ENCODE results near the gene CAPN14. TPM values are rescaled to one million over a fixed set of nuclear protein-coding genes. Genes with fewer than 3 reads are reported as not detected.

The CAPN14 gene
- total RNA-seq, 1 donor from 2014 or later = 0.14 TPM

- H3K4me1 Mint-ChIP-seq (ENCODE audit: low read depth, unreplicated experiment) = no peaks in the 10 kb centered on the region
- H3K4me3 Mint-ChIP-seq (ENCODE audit: unreplicated experiment) = no peak overlapping the region
- Histone ChIP-seq H3K4me3 (ENCODE audit: insufficient read depth, low read depth, low read length) (no peak overlapping the region), H4K20me1 (ENCODE audit: insufficient read depth, low read length) (no peaks in the 10 kb centered on the region), H3K79me2 (ENCODE audit: insufficient read depth, low read length) (no peaks in the 10 kb centered on the region), H3K9me3 (ENCODE audit: insufficient read depth, low read depth, low read length) (peaks cover 3% of the 10 kb centered on the region), H3K27me3 (ENCODE audit: insufficient read depth, low read length) (no peaks in the 10 kb centered on the region), H3K4me2 (ENCODE audit: low read length) (no peak overlapping the region), H3K4me1 (ENCODE audit: insufficient read depth, low read length) (no peaks in the 10 kb centered on the region), H3K27ac (ENCODE audit: low read depth, low read length) (no peak overlapping the region), H3K36me3 (ENCODE audit: insufficient read depth, low read length) (no peaks in the 10 kb centered on the region), H2AFZ (ENCODE audit: low read depth, low read length) (no peak overlapping the region), H3K9ac (ENCODE audit: low read length) (no peak overlapping the region)
- DNase-seq (ENCODE audit: low read depth) (no peak), FAIRE-seq (no peak)
- H3K9me3 Mint-ChIP-seq (ENCODE audit: unreplicated experiment) = peaks cover 2% of the 10 kb centered on the region
- TF ChIP-seq EZH2 (IDR thresholded peaks at IDR 0.05; ENCODE audit: insufficient read depth, low read length) = no peak
- TF ChIP-seq CTCF (IDR thresholded peaks at IDR 0.05; ENCODE audit: insufficient read depth, low read depth, low read length) = no peak
- no peak overlapping the region for H3K27ac Mint-ChIP-seq (ENCODE audit: unreplicated experiment)
- no peaks in the 10 kb centered on the region for H3K36me3 Mint-ChIP-seq (ENCODE audit: low read depth, unreplicated experiment)
- peaks cover 22% of the 10 kb centered on the region for H3K27me3 Mint-ChIP-seq (ENCODE audit: low read depth, unreplicated experiment)
Measured at GRCh38 chr2:31202833-31203232, 14.5 kb downstream of the CAPN14 start.

DNA sequence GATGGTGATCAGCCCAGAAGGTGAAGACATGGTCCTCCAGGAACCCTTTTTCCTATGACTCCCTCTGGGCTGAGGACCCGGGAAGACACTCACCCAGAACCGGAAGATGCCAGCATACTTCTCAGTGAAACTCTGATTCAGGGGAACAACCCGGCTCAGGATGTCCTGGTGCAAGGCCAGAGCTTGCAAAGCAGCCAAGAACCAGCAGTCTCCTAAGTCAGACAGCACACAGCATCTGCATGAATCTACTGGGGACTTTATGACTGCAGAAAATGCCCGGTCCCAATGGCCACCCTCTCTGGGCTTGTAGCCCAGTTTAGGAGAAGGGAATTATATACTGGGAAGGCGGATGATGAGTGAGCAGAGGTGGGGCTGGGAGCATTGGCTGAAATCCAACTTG, 15.3 kb downstream of the CAPN14 start:
- Mint-ChIP-seq H3K27me3 (ENCODE audit: low read depth, unreplicated experiment) (peaks cover 22% of the 10 kb centered on the region), H3K27ac (ENCODE audit: unreplicated experiment) (no peak overlapping the region), H3K4me3 (ENCODE audit: unreplicated experiment) (no peak overlapping the region), H3K4me1 (ENCODE audit: low read depth, unreplicated experiment) (no peaks in the 10 kb centered on the region), H3K9me3 (ENCODE audit: unreplicated experiment) (peaks cover 4% of the 10 kb centered on the region), H3K36me3 (ENCODE audit: low read depth, unreplicated experiment) (no peaks in the 10 kb centered on the region)
- Histone ChIP-seq H4K20me1 (ENCODE audit: insufficient read depth, low read length) (no peaks in the 10 kb centered on the region), H3K79me2 (ENCODE audit: insufficient read depth, low read length) (no peaks in the 10 kb centered on the region), H3K4me2 (ENCODE audit: low read length) (no peak overlapping the region), H3K4me1 (ENCODE audit: insufficient read depth, low read length) (no peaks in the 10 kb centered on the region), H3K27me3 (ENCODE audit: insufficient read depth, low read length) (no peaks in the 10 kb centered on the region), H3K36me3 (ENCODE audit: insufficient read depth, low read length) (no peaks in the 10 kb centered on the region), H3K4me3 (ENCODE audit: insufficient read depth, low read depth, low read length) (no peak overlapping the region), H3K9me3 (ENCODE audit: insufficient read depth, low read depth, low read length) (peaks cover 3% of the 10 kb centered on the region), H2AFZ (ENCODE audit: low read depth, low read length) (no peak overlapping the region), H3K27ac (ENCODE audit: low read depth, low read length) (no peak overlapping the region), H3K9ac (ENCODE audit: low read length) (no peak overlapping the region)
- FAIRE-seq (no peak), DNase-seq (ENCODE audit: low read depth) (no peak)
- TF ChIP-seq EZH2 (IDR thresholded peaks at IDR 0.05; ENCODE audit: insufficient read depth, low read length) (no peak), CTCF (IDR thresholded peaks at IDR 0.05; ENCODE audit: insufficient read depth, low read depth, low read length) (no peak)

- Histone ChIP-seq H3K9me3 (ENCODE audit: insufficient read depth, low read depth, low read length) (peaks cover 3% of the 10 kb centered on the region), H3K27me3 (ENCODE audit: insufficient read depth, low read length) (no peaks in the 10 kb centered on the region), H4K20me1 (ENCODE audit: insufficient read depth, low read length) (no peaks in the 10 kb centered on the region), H3K79me2 (ENCODE audit: insufficient read depth, low read length) (no peaks in the 10 kb centered on the region), H3K4me1 (ENCODE audit: insufficient read depth, low read length) (no peaks in the 10 kb centered on the region), H3K4me3 (ENCODE audit: insufficient read depth, low read depth, low read length) (no peak overlapping the region), H3K4me2 (ENCODE audit: low read length) (no peak overlapping the region), H3K36me3 (ENCODE audit: insufficient read depth, low read length) (no peaks in the 10 kb centered on the region), H2AFZ (ENCODE audit: low read depth, low read length) (no peak overlapping the region), H3K27ac (ENCODE audit: low read depth, low read length) (no peak overlapping the region), H3K9ac (ENCODE audit: low read length) (no peak overlapping the region)
- TF ChIP-seq EZH2 (IDR thresholded peaks at IDR 0.05; ENCODE audit: insufficient read depth, low read length) (no peak), CTCF (IDR thresholded peaks at IDR 0.05; ENCODE audit: insufficient read depth, low read depth, low read length) (no peak)
- no peaks in the 10 kb centered on the region for H3K36me3 Mint-ChIP-seq (ENCODE audit: low read depth, unreplicated experiment)
- peaks cover 4% of the 10 kb centered on the region for H3K9me3 Mint-ChIP-seq (ENCODE audit: unreplicated experiment)
- H3K27ac Mint-ChIP-seq (ENCODE audit: unreplicated experiment) = no peak overlapping the region
- no peak overlapping the region for H3K4me3 Mint-ChIP-seq (ENCODE audit: unreplicated experiment)
- DNase-seq (ENCODE audit: low read depth) (no peak), FAIRE-seq (no peak)
- H3K4me1 Mint-ChIP-seq (ENCODE audit: low read depth, unreplicated experiment) = no peaks in the 10 kb centered on the region
- peaks cover 22% of the 10 kb centered on the region for H3K27me3 Mint-ChIP-seq (ENCODE audit: low read depth, unreplicated experiment)
Measured at GRCh38 chr2:31200972-31201371, 16.3 kb downstream of the CAPN14 start.

All from astrocyte (in vitro differentiated cells and primary cell).